GM21528 (cell line): Measurements from ENCODE around the gene MYL2.

ENCODE experiments used
- ATAC-seq: cut with Tn5 transposase; IDR thresholded peaks from one replicate; pipeline ENCODE4 v1.9.1; 2021; ENCODE audit warnings: mild to moderate bottlenecking, moderate library complexity; ENCODE audit not compliant: unreplicated experiment, low FRiP score

MYL2 gene

GRCh38 chr12:110901401-110901800 is 19.0 kb downstream of the MYL2 start:
- no peak for ATAC-seq

- no peak for ATAC-seq
Observed at GRCh38 chr12:110896559-110896958, 23.8 kb downstream of the MYL2 start.

- no peak for ATAC-seq
Observed at GRCh38 chr12:110893956-110894355, 26.4 kb downstream of the MYL2 start.

GRCh38 chr12:110889361-110889760 is 31.0 kb downstream of the MYL2 start:
- ATAC-seq: no peak

GRCh38 chr12:110888256-110888991 is 32.0 kb downstream of the MYL2 start:
- no peak for ATAC-seq

- no peak for ATAC-seq
Observed at GRCh38 chr12:110885152-110885840, 35.1 kb downstream of the MYL2 start.

GRCh38 chr12:110883251-110883650 is 37.1 kb downstream of the MYL2 start:
- ATAC-seq: no peak

- no peak for ATAC-seq
Observed at GRCh38 chr12:110880651-110881050, 39.7 kb downstream of the MYL2 start.

GRCh38 chr12:110874781-110875180 is 45.6 kb downstream of the MYL2 start:
- no peak for ATAC-seq

- ATAC-seq: no peak
Observed at GRCh38 chr12:110874351-110874750, 46.0 kb downstream of the MYL2 start.

GRCh38 chr12:110872100-110872499 is 48.3 kb downstream of the MYL2 start:
- ATAC-seq: no peak

- no peak for ATAC-seq
Observed at GRCh38 chr12:110869803-110870202, 50.6 kb downstream of the MYL2 start.

- ATAC-seq: no peak
Observed at GRCh38 chr12:110869026-110869425, 51.4 kb downstream of the MYL2 start.

GRCh38 chr12:110865521-110865920 is 54.9 kb downstream of the MYL2 start:
- no peak for ATAC-seq

- ATAC-seq: no peak
Observed at GRCh38 chr12:110863161-110863560, 57.2 kb downstream of the MYL2 start.

- ATAC-seq: no peak
Observed at GRCh38 chr12:110862329-110862728, 58.0 kb downstream of the MYL2 start.

- no peak for ATAC-seq
Observed at GRCh38 chr12:110861729-110862128, 58.6 kb downstream of the MYL2 start.
